CD14-positive monocyte (primary cell): ENCODE data around the gene EXTL1. TPM values are rescaled to one million over a fixed set of nuclear protein-coding genes. Genes with fewer than 3 reads are reported as not detected.

Source experiments
- DNase-seq, 3 donors: peaks; one replicate each; pipeline ENCODE4 v3.0.0-alpha.2; 2011 to 2022
- H2AFZ ChIP-seq: 2 replicates; pipeline ENCODE4 v1.6.0; 2012; ENCODE audit warnings: mild to moderate bottlenecking, low read depth, low read length, inconsistent platforms; ENCODE audit not compliant: insufficient read depth, poor library complexity, severe bottlenecking
- H3K27ac ChIP-seq, 2 donors: 1 replicate in 1 of 2; 2 replicates in 1 of 2; pipeline ENCODE4 v1.5.1; 2012 to 2013; ENCODE audit warnings: low read length in 2 of 2, control low read depth in 1 of 2, inconsistent platforms in 1 of 2, low read depth in 1 of 2, mild to moderate bottlenecking in 1 of 2
- H3K27me3 ChIP-seq, 2 donors: one replicate each; pipeline versions ENCODE4 v1.6.0 to v1.6.1; 2011 to 2013; ENCODE audit warnings: low read length in 2 of 2; ENCODE audit not compliant: control insufficient read depth in 2 of 2, insufficient read depth in 2 of 2
- H3K36me3 ChIP-seq, 2 donors: replicated peaks in 1 of 2; 1 replicate in 1 of 2; 2 replicates in 1 of 2; pipeline versions ENCODE4 v1.5.1 to v1.6.1; 2012 to 2013; ENCODE audit warnings: low read length in 2 of 2, control low read depth in 1 of 2, inconsistent platforms in 1 of 2, mild to moderate bottlenecking in 1 of 2; ENCODE audit not compliant: insufficient read depth in 2 of 2, control insufficient read depth in 1 of 2
- H3K4me1 ChIP-seq, 2 donors: 1 replicate in 1 of 2; 2 replicates in 1 of 2; pipeline versions ENCODE4 v1.5.1 to v1.6.1; 2012 to 2013; ENCODE audit warnings: low read length in 2 of 2, control low read depth in 1 of 2, inconsistent platforms in 1 of 2, mild to moderate bottlenecking in 1 of 2, moderate library complexity in 1 of 2; ENCODE audit not compliant: insufficient read depth in 2 of 2, control insufficient read depth in 1 of 2
- H3K4me2 ChIP-seq: replicated peaks from 2 replicates; pipeline ENCODE3; 2012; ENCODE audit warnings: low read length, moderate library complexity, mild to moderate bottlenecking; ENCODE audit not compliant: poor library complexity, severe bottlenecking; ENCODE audit errors: extremely low read depth
- H3K4me3 ChIP-seq, 3 experiments: fragments of 200-600 bp in 1 of 3; sonication (generic) in 1 of 3; replicated peaks in 1 of 3; 1 replicate in 2 of 3; 2 replicates in 1 of 3; pipeline ENCODE4 v1.5.1; 2011 to 2013; ENCODE audit warnings: low read length in 3 of 3, mild to moderate bottlenecking in 3 of 3, control low read depth in 2 of 3, low read depth in 2 of 3, inconsistent platforms in 1 of 3, moderate library complexity in 1 of 3
- H3K79me2 ChIP-seq: 2 replicates; pipeline ENCODE4 v1.6.0; 2012; ENCODE audit warnings: mild to moderate bottlenecking, control low read depth, inconsistent platforms, low read length, moderate library complexity; ENCODE audit not compliant: insufficient read depth
- H3K9ac ChIP-seq: 2 replicates; pipeline ENCODE4 v1.6.0; 2017; ENCODE audit warnings: low read length, mild to moderate bottlenecking; ENCODE audit not compliant: insufficient read depth, poor library complexity, severe bottlenecking
- H3K9me3 ChIP-seq, 2 donors: replicated peaks in 1 of 2; 1 replicate in 1 of 2; 2 replicates in 1 of 2; pipeline versions ENCODE4 v1.5.1 to v1.6.1; 2012 to 2013; ENCODE audit warnings: low read length in 2 of 2, control low read depth in 1 of 2; ENCODE audit not compliant: control insufficient read depth in 1 of 2, insufficient read depth in 1 of 2
- H4K20me1 ChIP-seq: 2 replicates; pipeline ENCODE4 v1.6.0; 2012; ENCODE audit warnings: mild to moderate bottlenecking, low read length, control low read depth, moderate library complexity; ENCODE audit not compliant: insufficient read depth
- H3K27ac Mint-ChIP-seq, 7 donors: one replicate each; pipeline ENCODE4 v1.8.0; 2020; ENCODE audit warnings: mild to moderate bottlenecking in 7 of 7, mixed read lengths in 7 of 7, moderate library complexity in 6 of 7, inconsistent platforms in 2 of 7
- H3K27me3 Mint-ChIP-seq, 3 donors: one replicate each; pipeline ENCODE4 v1.8.0; 2021 to 2022; ENCODE audit warnings: low read depth in 3 of 3, mild to moderate bottlenecking in 3 of 3, mixed read lengths in 3 of 3, moderate library complexity in 3 of 3, inconsistent platforms in 1 of 3
- H3K36me3 Mint-ChIP-seq, 2 donors: one replicate each; pipeline ENCODE4 v1.8.0; 2020; ENCODE audit warnings: mixed read lengths in 2 of 2, inconsistent platforms in 1 of 2, mild to moderate bottlenecking in 1 of 2
- H3K4me1 Mint-ChIP-seq: one replicate; pipeline ENCODE4 v1.8.0; 2020; ENCODE audit warnings: mild to moderate bottlenecking, mixed read lengths
- H3K4me3 Mint-ChIP-seq, 2 donors: one replicate each; pipeline ENCODE4 v1.8.0; 2020; ENCODE audit warnings: mild to moderate bottlenecking in 2 of 2, mixed read lengths in 2 of 2, moderate library complexity in 1 of 2
- H3K9me3 Mint-ChIP-seq, 7 donors: one replicate each; pipeline ENCODE4 v1.8.0; 2020 to 2022; ENCODE audit warnings: mixed read lengths in 7 of 7, mild to moderate bottlenecking in 6 of 7, moderate library complexity in 6 of 7, inconsistent platforms in 2 of 7
- WGBS: methylation state at CpG from one replicate; pipeline ENCODE4 v1.1.5; 2013; ENCODE audit warnings: missing lambda C conversion rate; ENCODE audit not compliant: insufficient coverage; 5-methylcytosine and 5-hydroxymethylcytosine counted together
- intact Hi-C, 2 donors: fragments of 100-400 bp; cut with micrococcal nuclease; formaldehyde crosslinking; loops; one replicate each; pipeline versions ENCODE4 v1.15.0 to v1.15.1; 2023
- polyA plus RNA-seq, 3 donors: library from polyadenylated mRNA; depleted of rRNA in 1 of 3; unstranded in 2 of 3; stranded (reverse) in 1 of 3; fragments of 300-500 nt in 2 of 3; fragments of >200 nt in 1 of 3; fragmentation: Illumina TruSeq in 2 of 3; gene quantifications; 1 replicate in 2 of 3; 2 replicates in 1 of 3; pipeline ENCODE4 v1.2.3, GENCODE V29; 2012 to 2021
- TF ChIP-seq, protein P1 (sequence below): fragments of 200-600 bp; IDR thresholded peaks from one replicate; pipeline ENCODE4 v1.8.0; 2022; ENCODE audit warnings: antibody characterized with exemption, mild to moderate bottlenecking

Gene EXTL1
- polyA plus RNA-seq, 3 donors: not detected

DNA sequence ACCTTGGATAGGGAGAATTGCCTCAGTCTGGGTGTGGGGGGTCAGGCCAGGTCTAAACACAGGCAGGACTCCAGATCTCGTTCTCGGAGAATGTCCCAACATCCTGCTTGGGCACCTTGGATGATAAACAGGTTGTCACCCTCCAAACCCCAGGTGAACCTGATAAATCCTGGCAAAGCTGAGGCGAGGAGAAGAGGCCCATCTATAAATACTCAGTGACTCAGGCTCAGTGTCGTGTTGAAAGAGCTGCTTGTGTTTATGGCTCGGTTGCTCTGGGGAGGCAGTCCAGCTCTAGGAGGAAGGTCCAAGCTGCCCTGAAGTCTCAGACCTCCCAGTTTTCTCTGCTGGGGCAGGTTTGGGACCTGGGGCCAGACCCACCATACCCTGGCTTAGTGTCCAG lies 61.6 kb downstream of the EXTL1 start:
- H3K4me3 ChIP-seq: no peak overlapping the region
- no peak overlapping the region for H3K9ac ChIP-seq
- TF ChIP-seq, protein P1, sequence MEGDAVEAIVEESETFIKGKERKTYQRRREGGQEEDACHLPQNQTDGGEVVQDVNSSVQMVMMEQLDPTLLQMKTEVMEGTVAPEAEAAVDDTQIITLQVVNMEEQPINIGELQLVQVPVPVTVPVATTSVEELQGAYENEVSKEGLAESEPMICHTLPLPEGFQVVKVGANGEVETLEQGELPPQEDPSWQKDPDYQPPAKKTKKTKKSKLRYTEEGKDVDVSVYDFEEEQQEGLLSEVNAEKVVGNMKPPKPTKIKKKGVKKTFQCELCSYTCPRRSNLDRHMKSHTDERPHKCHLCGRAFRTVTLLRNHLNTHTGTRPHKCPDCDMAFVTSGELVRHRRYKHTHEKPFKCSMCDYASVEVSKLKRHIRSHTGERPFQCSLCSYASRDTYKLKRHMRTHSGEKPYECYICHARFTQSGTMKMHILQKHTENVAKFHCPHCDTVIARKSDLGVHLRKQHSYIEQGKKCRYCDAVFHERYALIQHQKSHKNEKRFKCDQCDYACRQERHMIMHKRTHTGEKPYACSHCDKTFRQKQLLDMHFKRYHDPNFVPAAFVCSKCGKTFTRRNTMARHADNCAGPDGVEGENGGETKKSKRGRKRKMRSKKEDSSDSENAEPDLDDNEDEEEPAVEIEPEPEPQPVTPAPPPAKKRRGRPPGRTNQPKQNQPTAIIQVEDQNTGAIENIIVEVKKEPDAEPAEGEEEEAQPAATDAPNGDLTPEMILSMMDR: no peak
- no peak overlapping the region for H3K27ac Mint-ChIP-seq
- no peaks in the 10 kb centered on the region for H3K9me3 ChIP-seq
- H3K4me1 ChIP-seq: no peaks in the 10 kb centered on the region
- no peaks in the 10 kb centered on the region for H3K36me3 Mint-ChIP-seq
- H3K27me3 Mint-ChIP-seq: peaks cover 3 to 22% (median 15%) of the 10 kb centered on the region in 3 donors
- no peaks in the 10 kb centered on the region for H3K79me2 ChIP-seq
- no peak for DNase-seq
- no peaks in the 10 kb centered on the region for H3K36me3 ChIP-seq
- intact Hi-C loops: no loop called here
- no peaks in the 10 kb centered on the region for H4K20me1 ChIP-seq
- no peak overlapping the region for H3K4me2 ChIP-seq
- H3K4me3 Mint-ChIP-seq: no peak overlapping the region
- peaks cover 1% of the 10 kb centered on the region for H3K4me1 Mint-ChIP-seq
- no peaks in the 10 kb centered on the region for H3K9me3 Mint-ChIP-seq
- H3K27me3 ChIP-seq: peaks cover 0 to 3% of the 10 kb centered on the region in 2 donors
- no peak overlapping the region for H2AFZ ChIP-seq
- no peak overlapping the region for H3K27ac ChIP-seq
- WGBS: 67% methylated on average over 5 of the region's 5 CpGs

DNA sequence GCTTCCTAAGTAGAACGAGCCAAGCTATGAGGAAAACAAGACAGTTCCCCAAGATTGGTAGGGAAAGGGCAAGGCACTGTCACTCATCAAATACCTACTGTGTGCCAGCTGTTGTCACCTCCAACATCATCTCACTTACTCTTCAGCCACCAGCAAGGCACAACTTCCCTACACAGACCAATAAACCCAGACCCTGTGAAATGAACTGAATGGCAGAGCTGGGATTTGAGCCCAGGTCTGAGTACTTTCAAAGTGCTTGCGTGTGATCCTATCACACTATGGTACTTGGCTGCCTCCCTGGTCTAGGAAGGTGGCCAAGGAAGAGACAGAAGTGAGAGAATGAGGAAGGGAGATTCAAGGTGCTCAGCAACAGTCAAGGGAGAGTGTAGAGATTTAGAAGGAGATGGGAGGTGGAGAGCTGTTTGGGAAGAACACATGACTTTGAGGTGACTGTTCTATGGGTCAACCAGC lies 62.6 kb downstream of the EXTL1 start:
- 67% methylated on average over 1 of the region's 2 CpGs for WGBS
- Mint-ChIP-seq H3K36me3 (no peaks in the 10 kb centered on the region), H3K4me1 (peaks cover 1% of the 10 kb centered on the region), H3K27ac (no peak overlapping the region), H3K4me3 (no peak overlapping the region), H3K27me3 (peaks cover 3 to 19% (median 13%) of the 10 kb centered on the region in 3 donors), H3K9me3 (no peaks in the 10 kb centered on the region)
- intact Hi-C loops: no loop called here
- Histone ChIP-seq H3K79me2 (no peaks in the 10 kb centered on the region), H3K27me3 (peaks cover 0 to 3% of the 10 kb centered on the region in 2 donors), H3K4me1 (no peaks in the 10 kb centered on the region), H4K20me1 (no peaks in the 10 kb centered on the region), H3K9ac (no peak overlapping the region), H3K4me3 (no peak overlapping the region), H3K4me2 (no peak overlapping the region), H3K27ac (no peak overlapping the region), H2AFZ (no peak overlapping the region), H3K9me3 (no peaks in the 10 kb centered on the region), H3K36me3 (no peaks in the 10 kb centered on the region)
- no peak for DNase-seq
- TF ChIP-seq, protein P1: no peak
